ENCODE data around the gene LGALSL.

LGALSL gene

GRCh38 chr2:64501946-64502345 lies 48.0 kb downstream of the LGALSL start:
- DNase-seq: no peak

GRCh38 chr2:64502860-64503259 lies 48.9 kb downstream of the LGALSL start:
- DNase-seq: no peak

- no peak for DNase-seq
These were observed 51.1 kb downstream of the LGALSL start for GRCh38 chr2:64504774-64505720.

- DNase-seq: no peak
These were observed 52.7 kb downstream of the LGALSL start for GRCh38 chr2:64506686-64507085.
